GM19099 (cell line): Measurements from ENCODE around the gene POLR3K.

Experiments used
- POLR2A ChIP-seq: IDR thresholded peaks from 3 replicates; pipeline ENCODE4 v1.6.1; 2011; ENCODE audit warnings: low read depth; ENCODE audit not compliant: insufficient read length; ENCODE audit errors: extremely low read depth

The POLR3K gene

DNA sequence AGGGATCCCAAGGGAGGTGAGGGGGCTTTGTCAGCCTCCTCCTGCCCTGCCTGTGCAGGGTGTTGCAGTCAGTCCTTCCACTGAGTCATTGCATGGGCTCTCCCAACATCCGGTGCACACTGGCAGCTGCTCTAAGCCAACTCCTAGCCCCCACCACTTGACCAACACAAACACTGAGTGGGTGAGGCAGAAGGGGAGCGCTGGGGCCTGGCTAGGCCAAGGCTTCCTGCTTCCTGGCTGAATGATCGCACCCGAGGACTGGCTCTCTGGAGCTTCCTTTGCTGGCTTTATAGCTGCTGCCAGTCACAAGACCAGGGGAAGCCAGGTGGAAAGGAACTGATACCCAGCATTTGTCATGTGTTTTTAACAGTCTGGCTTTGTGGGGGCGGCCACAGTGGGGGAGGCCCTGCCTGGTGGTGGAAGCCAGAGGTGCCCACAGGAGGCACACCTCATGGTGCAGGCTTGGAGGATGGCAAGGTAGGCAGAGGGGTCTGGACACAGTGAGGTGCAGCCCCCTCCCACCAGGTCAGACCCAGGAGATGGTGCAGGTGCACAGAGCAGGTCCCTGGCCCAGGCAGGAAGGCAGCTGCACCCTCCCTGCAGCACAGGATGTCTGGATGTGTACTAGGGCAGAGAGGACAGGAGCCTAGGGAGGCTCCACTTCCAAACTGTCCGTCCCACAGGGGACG, 31.5 kb upstream of the POLR3K start:
- peak; percentile 20 for TF ChIP-seq POLR2A

- TF ChIP-seq POLR2A = no peak
Measured at GRCh38 chr16:83781-84615, 30.6 kb upstream of the POLR3K start.

- TF ChIP-seq POLR2A = no peak
Measured at GRCh38 chr16:83060-83603, 29.7 kb upstream of the POLR3K start.

DNA sequence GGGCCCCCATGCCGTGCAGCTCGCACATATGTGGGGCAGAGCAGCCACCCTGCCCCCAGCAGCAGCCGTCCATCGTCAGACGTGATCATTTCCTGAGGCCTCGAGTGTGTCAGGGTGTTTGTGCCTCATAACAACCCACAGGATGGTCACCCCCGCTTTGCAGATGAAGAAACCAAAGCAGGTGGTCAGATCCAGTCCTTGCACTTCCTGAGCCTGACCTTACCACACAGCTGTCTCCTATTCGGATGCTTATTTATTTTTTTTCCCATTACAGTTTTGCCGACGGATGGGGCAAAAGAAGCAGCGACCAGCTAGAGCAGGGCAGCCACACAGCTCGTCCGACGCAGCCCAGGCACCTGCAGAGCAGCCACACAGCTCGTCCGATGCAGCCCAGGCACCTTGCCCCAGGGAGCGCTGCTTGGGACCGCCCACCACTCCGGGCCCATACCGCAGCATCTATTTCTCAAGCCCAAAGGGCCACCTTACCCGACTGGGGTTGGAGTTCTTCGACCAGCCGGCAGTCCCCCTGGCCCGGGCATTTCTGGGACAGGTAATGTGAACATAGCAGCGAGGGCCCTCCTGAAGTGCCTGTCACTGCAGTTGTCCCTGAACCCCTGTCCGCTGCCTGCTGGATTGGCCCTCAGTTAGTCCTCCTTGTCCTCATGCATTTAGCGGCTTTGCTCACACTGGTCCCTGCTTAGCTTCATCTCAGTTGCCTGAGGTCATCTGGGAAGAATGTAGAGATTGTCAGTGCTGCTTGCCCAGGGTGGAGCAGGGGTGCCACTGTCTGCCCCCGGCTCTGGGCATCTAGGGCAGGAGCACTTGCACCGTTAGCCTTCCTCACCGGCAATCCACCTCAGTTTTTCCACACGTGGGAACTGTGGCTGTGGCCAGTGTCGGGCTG, 26.0 kb upstream of the POLR3K start:
- no peak for TF ChIP-seq POLR2A

- no peak for TF ChIP-seq POLR2A
Measured at GRCh38 chr16:78444-79150, 25.2 kb upstream of the POLR3K start.

DNA sequence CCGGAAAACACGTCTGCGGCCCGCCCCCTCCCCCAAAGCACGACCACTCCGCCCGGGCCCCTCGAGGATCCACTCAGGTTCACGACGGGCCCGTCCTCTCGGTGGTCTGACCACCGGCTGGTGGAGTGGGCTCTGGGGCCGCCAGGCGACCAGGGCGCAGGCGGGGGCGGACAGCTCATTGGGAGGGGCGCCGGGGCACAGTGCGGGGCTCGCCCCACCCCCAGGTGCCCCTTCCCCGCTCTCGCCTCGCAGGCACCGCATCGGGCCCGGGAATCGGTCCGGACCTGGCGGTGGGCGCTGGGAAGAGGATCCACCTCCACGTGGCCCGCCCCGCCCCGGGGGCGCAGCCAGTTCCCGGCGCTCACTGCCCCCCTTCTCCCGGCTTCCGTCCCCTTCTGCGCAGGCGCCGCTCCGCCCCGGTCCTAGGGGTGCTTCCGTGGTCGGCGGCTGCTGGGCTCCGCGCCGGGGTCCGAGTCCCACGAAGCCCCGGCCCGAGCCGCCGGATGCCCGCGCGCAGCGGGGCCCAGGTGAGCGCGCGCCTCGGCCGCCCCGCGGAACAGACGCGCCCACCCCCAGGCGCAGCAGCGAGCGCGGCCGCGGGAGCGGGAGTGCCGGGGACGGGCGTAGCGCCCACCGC, 24.5 kb upstream of the POLR3K start, which contains the start of gene MPG:
TSS of gene MPG (plus strand) at position 419 of the 637 bp plus-strand sequence. CDS start at position 504, 85 bp downstream.
- TF ChIP-seq POLR2A = peak; percentile 86

DNA sequence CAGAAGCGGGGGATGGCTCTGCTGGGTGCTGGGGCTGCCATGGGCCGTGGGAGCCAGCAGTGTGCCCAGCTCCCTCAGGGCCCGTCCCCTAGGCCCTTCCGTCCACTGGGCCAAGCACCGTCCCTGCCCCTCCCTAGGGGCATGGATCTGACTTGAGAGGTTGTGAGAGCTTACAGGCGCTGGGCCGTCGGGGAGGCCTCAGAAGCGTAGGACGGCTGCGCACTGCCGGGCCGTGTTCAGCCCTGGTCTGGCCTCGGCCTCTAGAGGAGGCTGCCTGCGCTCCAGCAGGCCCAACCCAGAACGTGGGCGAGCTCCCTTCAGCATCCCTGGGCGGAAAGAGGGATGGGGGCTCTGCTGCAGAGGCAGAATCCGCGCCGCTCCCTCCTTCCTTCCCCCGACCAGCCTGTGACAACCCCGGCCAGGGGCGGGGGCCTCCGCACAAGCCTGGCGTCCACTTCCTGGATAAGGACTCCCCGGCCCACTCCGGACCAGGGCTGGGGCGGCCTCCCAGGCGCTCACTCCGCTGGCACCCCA, 23.9 kb upstream of the POLR3K start:
- peak; percentile 42 for TF ChIP-seq POLR2A

- TF ChIP-seq POLR2A = no peak
Measured at GRCh38 chr16:76535-77272, 23.3 kb upstream of the POLR3K start.

DNA sequence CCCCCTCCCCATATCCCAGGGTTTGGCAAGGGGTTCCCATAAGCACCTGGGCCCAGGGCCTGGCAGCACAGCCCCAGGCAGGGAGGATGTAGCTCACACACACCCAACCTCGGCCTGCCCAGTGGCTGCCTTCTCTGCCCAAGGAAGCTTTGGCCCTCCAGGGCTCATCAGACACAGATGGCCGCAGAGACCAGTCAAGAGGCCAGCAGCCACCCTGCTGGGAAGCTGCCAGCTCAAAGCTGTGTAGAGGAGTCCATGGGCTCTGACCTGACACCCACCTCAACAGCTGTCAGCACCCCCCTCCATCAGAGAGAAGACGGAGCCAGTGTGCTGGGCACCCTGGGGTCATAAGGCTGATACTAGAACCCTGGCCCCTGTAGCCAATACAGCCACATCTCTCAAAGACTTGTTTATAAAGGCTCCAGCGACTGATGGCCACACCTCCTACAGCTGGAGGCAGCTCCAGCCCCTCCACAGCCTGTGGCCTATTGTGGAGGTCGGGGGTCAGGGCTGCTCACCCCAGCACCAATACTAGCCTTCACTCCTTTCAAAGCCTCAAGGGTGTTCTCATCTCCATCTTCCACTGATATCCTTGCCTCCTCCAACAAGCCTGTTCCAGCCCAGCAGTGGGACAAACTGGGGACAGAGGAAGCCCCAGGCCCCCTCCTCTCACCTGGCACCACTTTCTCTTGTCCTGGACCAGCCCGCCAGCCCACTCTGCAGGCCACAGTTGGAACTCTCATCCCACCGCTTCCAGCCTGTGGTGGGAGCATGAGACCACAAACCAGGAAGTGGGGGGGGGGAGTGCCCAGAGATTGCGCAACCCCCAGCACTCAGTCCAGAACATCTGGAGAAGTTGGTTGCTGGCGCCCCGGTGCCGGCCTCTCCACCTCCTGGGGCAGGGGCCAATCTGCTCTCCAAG, 22.4 kb upstream of the POLR3K start:
- TF ChIP-seq POLR2A = no peak

GRCh38 chr16:74747-75334, 21.4 kb upstream of the POLR3K start:
- TF ChIP-seq POLR2A = no peak

- no peak for TF ChIP-seq POLR2A
Measured at GRCh38 chr16:74051-74746, 20.8 kb upstream of the POLR3K start.
